OCI-LY7 (cell line): Measurements from ENCODE around the gene CLDN8.

Experiments used
- CTCF ChIP-seq: fragments of 200-600 bp; sonication (generic); conservative IDR thresholded peaks from 2 replicates; pipeline ENCODE4 v1.5.1; 2014; ENCODE audit warnings: mild to moderate bottlenecking, antibody characterized with exemption, low read length, moderate library complexity, mixed read lengths
- EZH2phosphoT487 ChIP-seq: fragments of 200-600 bp; sonication (generic); IDR thresholded peaks from 2 replicates; pipeline ENCODE4 v1.6.1; 2018; ENCODE audit warnings: low read depth, borderline replicate concordance, mild to moderate bottlenecking, mixed run types, antibody characterized with exemption, low read length, moderate library complexity, mixed read lengths

DNA sequence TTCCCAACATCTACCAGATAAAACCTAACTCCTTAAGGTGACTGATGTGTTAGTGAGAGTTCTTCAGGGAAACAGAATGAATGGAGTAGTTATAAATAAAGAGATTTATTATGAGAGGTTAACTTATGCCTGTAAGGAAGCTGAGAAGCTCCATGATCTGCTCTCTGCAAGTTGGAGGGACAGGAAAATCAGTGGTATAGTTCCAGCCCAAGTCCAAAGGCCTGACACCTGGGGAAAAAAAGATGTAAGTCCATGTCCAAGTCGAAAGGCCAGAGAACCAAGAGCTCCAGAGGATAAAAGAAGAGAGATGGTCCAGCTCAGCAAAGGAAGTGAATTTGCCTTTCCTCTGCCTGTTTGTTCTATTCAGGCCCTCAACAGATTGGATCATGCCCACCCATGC lies 39.8 kb upstream of the CLDN8 start:
- TF ChIP-seq CTCF = no peak
- TF ChIP-seq EZH2phosphoT487 = no peak
